Esophagus squamous epithelium (tissue), 5 donors: ENCODE data around the gene ZSWIM4. TPM values are rescaled to one million over a fixed set of nuclear protein-coding genes. Genes with fewer than 3 reads are reported as not detected.

Source experiments
- DNase-seq: peaks from one replicate; lab custom pipeline; 2025; lab: John Stamatoyannopoulos, UW
- H3K27ac ChIP-seq, 4 donors: fragments of 200-600 bp; sonication (generic); one replicate each; pipeline ENCODE4 v1.5.1; 2016 to 2019; ENCODE audit warnings: mild to moderate bottlenecking in 1 of 4
- H3K27me3 ChIP-seq, 4 donors: fragments of 200-600 bp; sonication (generic); 1 replicate in 3 of 4; 2 replicates in 1 of 4; pipeline versions ENCODE4 v1.5.1 to v1.6.0; 2017 to 2021; ENCODE audit warnings: antibody characterized with exemption in 1 of 4
- H3K36me3 ChIP-seq, 3 donors: fragments of 200-600 bp; sonication (generic); one replicate each; pipeline ENCODE4 v1.5.1; 2016 to 2019
- H3K4me1 ChIP-seq, 3 donors: fragments of 200-600 bp; sonication (generic); one replicate each; pipeline ENCODE4 v1.5.1; 2017 to 2019
- H3K4me3 ChIP-seq, 4 donors: fragments of 200-600 bp; sonication (generic); 1 replicate in 3 of 4; 2 replicates in 1 of 4; pipeline ENCODE4 v1.5.1; 2016 to 2019; ENCODE audit warnings: mild to moderate bottlenecking in 2 of 4, moderate library complexity in 1 of 4
- H3K9me3 ChIP-seq, 3 donors: fragments of 200-600 bp; sonication (generic); one replicate each; pipeline ENCODE4 v1.5.1; 2016 to 2019
- CTCF ChIP-seq, 6 experiments: fragments of 450-650 bp in 4 of 6; fragments of 200-600 bp in 2 of 6; sonication (generic) in 2 of 6; IDR thresholded peaks; one replicate each; pipeline ENCODE4 v1.5.1; 2016 to 2019; ENCODE audit warnings: antibody characterized with exemption in 6 of 6, mild to moderate bottlenecking in 4 of 6, moderate library complexity in 4 of 6
- POLR2A ChIP-seq, 4 donors: fragments of 450-650 bp; IDR thresholded peaks; one replicate each; pipeline ENCODE4 v1.6.1; 2017; ENCODE audit warnings: antibody characterized with exemption in 4 of 4, mild to moderate bottlenecking in 4 of 4, moderate library complexity in 3 of 4
- WGBS, 2 donors: methylation state at CpG; one replicate each; pipeline ENCODE4 v1.1.5; 2018; 5-methylcytosine and 5-hydroxymethylcytosine counted together
- intact Hi-C: fragments of 100-400 bp; cut with DNase I; formaldehyde crosslinking; loops from one replicate; pipeline ENCODE4 v1.15.0; 2022
- total RNA-seq, 4 donors: library from RNA; depleted of rRNA; stranded (reverse); fragments of >200 nt; gene quantifications; one replicate each; pipeline ENCODE4 v1.1.0, GENCODE V29; 2016
- donor health status: DM: yes; HTN: yes; CAD: no.

Gene ZSWIM4
- total RNA-seq, 4 donors from 2014 or later: 7.2 to 41.4 (median 16.9) TPM

- Histone ChIP-seq H3K4me3 (peak overlapping the region; percentile 74 to 99 (median 89)), H3K27me3 (no peaks in the 10 kb centered on the region), H3K9me3 (no peaks in the 10 kb centered on the region), H3K27ac (peak overlapping the region; percentile 98 to 100 (median 100)), H3K36me3 (peaks cover 7 to 31% (median 11%) of the 10 kb centered on the region in 3 donors), H3K4me1 (peaks cover 61 to 90% (median 66%) of the 10 kb centered on the region in 3 donors)
- WGBS, 2 donors: 0% methylated on average over 3 to 5 of the region's 6 CpGs
- intact Hi-C loops: loop anchor here (5.0 kb wide), 1 partner anchor 43 kb away; the partner anchor contains the start of gene ZSWIM4
- no peak for DNase-seq
- TF ChIP-seq POLR2A (IDR thresholded peaks at IDR 0.05) (no peak), CTCF (IDR thresholded peaks at IDR 0.05) (no peak)
These were observed 44.7 kb downstream of the ZSWIM4 start for GRCh38 chr19:13839938-13840304.

- Histone ChIP-seq H3K27ac (peak overlapping the region; percentile 98 to 100 (median 100)), H3K4me3 (peak overlapping the region; percentile 74 to 99 (median 89)), H3K36me3 (peaks cover 2 to 25% (median 11%) of the 10 kb centered on the region in 3 donors), H3K4me1 (peaks cover 60 to 89% (median 64%) of the 10 kb centered on the region in 3 donors), H3K9me3 (no peaks in the 10 kb centered on the region), H3K27me3 (no peaks in the 10 kb centered on the region)
- intact Hi-C loops: no loop called here
- no peak for DNase-seq
- WGBS, 2 donors: 0 to 3% methylated on average over 4 to 7 of the region's 23 CpGs
- TF ChIP-seq CTCF (IDR thresholded peaks at IDR 0.05) (peak in 1 of 6 experiments; percentile 7), POLR2A (IDR thresholded peaks at IDR 0.05) (peak in 2 of 4 donors; percentile 35 to 38)
These were observed 45.3 kb downstream of the ZSWIM4 start for GRCh38 chr19:13840305-13841085.

- Histone ChIP-seq H3K4me3 (peak overlapping the region; percentile 74 to 99 (median 89)), H3K4me1 (peaks cover 55 to 89% (median 63%) of the 10 kb centered on the region in 3 donors), H3K9me3 (no peaks in the 10 kb centered on the region), H3K27me3 (no peaks in the 10 kb centered on the region), H3K36me3 (peaks cover 0 to 17% (median 3%) of the 10 kb centered on the region in 3 donors), H3K27ac (peak overlapping the region; percentile 98 to 100 (median 100))
- intact Hi-C loops: no loop called here
- TF ChIP-seq POLR2A (IDR thresholded peaks at IDR 0.05) (peak in 2 of 4 donors; percentile 15 to 51), CTCF (IDR thresholded peaks at IDR 0.05) (no peak)
- WGBS, 2 donors: 5 to 8% methylated on average over 6 to 8 of the region's 26 CpGs
- DNase-seq: no peak
These were observed 46.1 kb downstream of the ZSWIM4 start for GRCh38 chr19:13841086-13841961.

- no peak for DNase-seq
- TF ChIP-seq POLR2A (IDR thresholded peaks at IDR 0.05): no peak
- no peak for TF ChIP-seq CTCF (IDR thresholded peaks at IDR 0.05)
- H3K36me3 ChIP-seq: peaks cover 0 to 11% (median 0%) of the 10 kb centered on the region in 3 donors
- H3K4me1 ChIP-seq: peaks cover 55 to 89% (median 62%) of the 10 kb centered on the region in 3 donors
- H3K9me3 ChIP-seq: no peaks in the 10 kb centered on the region
- intact Hi-C loops: no loop called here
- 0% methylated on average over 1 to 2 of the region's 11 CpGs for WGBS, 2 donors
- H3K27ac ChIP-seq: peak overlapping the region; percentile 98 to 100 (median 100)
- no peaks in the 10 kb centered on the region for H3K27me3 ChIP-seq
- H3K4me3 ChIP-seq: peak overlapping the region; percentile 74 to 99 (median 89)
These were observed 46.7 kb downstream of the ZSWIM4 start for GRCh38 chr19:13841962-13842290.
